H1 (cell line): Measurements from ENCODE around the gene NUP210. TPM values are rescaled to one million over a fixed set of nuclear protein-coding genes. Genes with fewer than 3 reads are reported as not detected.

Source experiments
- CTCF ChIA-PET: fragments of 300-600 bp; sonication (Branson Sonifier 250); formaldehyde crosslinking; loops from one replicate; lab custom pipeline; 2021; ENCODE audit not compliant: partially characterized antibody; lab: Charles Lee
- POLR2A ChIA-PET: fragments of 300-600 bp; sonication (Branson Sonifier 250); formaldehyde crosslinking; loops from one replicate; lab custom pipeline; 2021; ENCODE audit warnings: inconsistent platforms; ENCODE audit not compliant: partially characterized antibody; lab: Charles Lee
- DNase-seq, 2 experiments: peaks; one replicate each; pipeline versions ENCODE4 v3.0.0 to v3.0.0-alpha.2; 2010 to 2022; ENCODE audit warnings: low spot score in 2 of 2, low read depth in 1 of 2, mixed read lengths in 1 of 2
- FAIRE-seq: peaks from 2 replicates; lab custom pipeline; 2011; peaks lifted over from hg19 to GRCh38; lab: Jason Lieb, UNC
- H2AFZ ChIP-seq: 2 replicates; pipeline ENCODE4 v1.8.1; 2012; ENCODE audit warnings: low read length, inconsistent platforms
- H2AK5ac ChIP-seq: 2 replicates; pipeline ENCODE4 v1.6.1; 2013; ENCODE audit warnings: low read depth, low read length
- H2BK120ac ChIP-seq: replicated peaks from 2 replicates; pipeline ENCODE3; 2013; ENCODE audit warnings: low read depth, low read length, inconsistent platforms
- H2BK12ac ChIP-seq: 2 replicates; pipeline ENCODE4 v1.6.1; 2013; ENCODE audit warnings: low read depth, low read length
- H2BK15ac ChIP-seq: 2 replicates; pipeline ENCODE4 v1.6.1; 2013; ENCODE audit warnings: low read length
- H2BK20ac ChIP-seq: 2 replicates; pipeline ENCODE4 v1.6.1; 2013; ENCODE audit warnings: low read length
- H2BK5ac ChIP-seq: 2 replicates; pipeline ENCODE4 v1.6.1; 2013; ENCODE audit warnings: low read depth, low read length
- H3K14ac ChIP-seq: 2 replicates; pipeline ENCODE4 v1.6.1; 2013; ENCODE audit warnings: inconsistent platforms; ENCODE audit not compliant: insufficient read length
- H3K18ac ChIP-seq: 2 replicates; pipeline ENCODE4 v1.6.1; 2013; ENCODE audit warnings: low read length; ENCODE audit errors: extremely low read depth
- H3K23ac ChIP-seq: 2 replicates; pipeline ENCODE4 v1.6.1; 2013; ENCODE audit warnings: inconsistent platforms; ENCODE audit not compliant: insufficient read length
- H3K23me2 ChIP-seq: 2 replicates; pipeline ENCODE4 v1.6.1; 2013; ENCODE audit warnings: low read depth, low read length
- H3K27ac ChIP-seq: 2 replicates; pipeline ENCODE4 v1.6.1; 2011; ENCODE audit warnings: low read depth, low read length, inconsistent platforms
- H3K27me3 ChIP-seq, 4 experiments: replicated peaks in 1 of 4; 1 replicate in 1 of 4; 2 replicates in 3 of 4; pipeline versions ENCODE4 v1.6.1 to v1.8.1; 2011 to 2013; ENCODE audit warnings: low read length in 3 of 4, mild to moderate bottlenecking in 3 of 4, inconsistent platforms in 2 of 4, mixed read lengths in 2 of 4, moderate library complexity in 1 of 4; ENCODE audit not compliant: control insufficient read depth in 3 of 4, insufficient read depth in 3 of 4; ENCODE audit errors: extremely low read depth in 1 of 4
- H3K36me3 ChIP-seq, 4 experiments: 2 replicates each; pipeline versions ENCODE4 v1.6.1 to v1.8.1; 2011 to 2013; ENCODE audit warnings: mild to moderate bottlenecking in 4 of 4, low read length in 3 of 4, moderate library complexity in 2 of 4, control low read depth in 1 of 4, inconsistent platforms in 1 of 4; ENCODE audit not compliant: insufficient read depth in 4 of 4, control insufficient read depth in 2 of 4
- H3K4ac ChIP-seq: replicated peaks from 2 replicates; pipeline ENCODE3; 2013; ENCODE audit warnings: low read length, low read depth, mixed read lengths, inconsistent platforms; ENCODE audit not compliant: insufficient read length
- H3K4me1 ChIP-seq, 4 experiments: replicated peaks in 1 of 4; 1 replicate in 1 of 4; 2 replicates in 3 of 4; pipeline versions ENCODE4 v1.6.1 to v1.8.1; 2011 to 2013; ENCODE audit warnings: low read length in 3 of 4, inconsistent platforms in 2 of 4, mixed read lengths in 1 of 4; ENCODE audit not compliant: insufficient read depth in 4 of 4, control insufficient read depth in 3 of 4
- H3K4me2 ChIP-seq, 2 experiments: 2 replicates each; pipeline versions ENCODE4 v1.6.1 to v1.8.1; 2011 to 2013; ENCODE audit warnings: low read depth in 2 of 2, low read length in 2 of 2, control low read depth in 1 of 2, inconsistent platforms in 1 of 2, mild to moderate bottlenecking in 1 of 2; ENCODE audit not compliant: insufficient read depth in 1 of 2
- H3K4me3 ChIP-seq, 4 experiments: fragments of 200-600, 300-600 bp in 1 of 4; sonication (generic), shearing (Covaris generic), sonication (Bioruptor Twin) in 1 of 4; 2 replicates each; pipeline versions ENCODE4 v1.5.1 to v1.8.1; 2011 to 2016; ENCODE audit warnings: low read length in 4 of 4, low read depth in 3 of 4, control low read depth in 2 of 4, inconsistent platforms in 2 of 4, mild to moderate bottlenecking in 2 of 4, mixed read lengths in 1 of 4, moderate library complexity in 1 of 4; ENCODE audit not compliant: insufficient read depth in 2 of 4; ENCODE audit errors: extremely low read depth in 1 of 4
- H3K56ac ChIP-seq: replicated peaks from 2 replicates; pipeline ENCODE3; 2013; ENCODE audit warnings: low read depth, mild to moderate bottlenecking, mixed read lengths, low read length, inconsistent platforms; ENCODE audit not compliant: insufficient read length
- H3K79me1 ChIP-seq: 2 replicates; pipeline ENCODE4 v1.6.1; 2013; ENCODE audit warnings: low read depth, low read length, control low read depth
- H3K79me2 ChIP-seq, 2 experiments: 2 replicates each; pipeline versions ENCODE4 v1.6.1 to v1.8.1; 2012 to 2013; ENCODE audit warnings: low read length in 2 of 2, mild to moderate bottlenecking in 2 of 2, inconsistent platforms in 1 of 2; ENCODE audit not compliant: insufficient read depth in 2 of 2, control insufficient read depth in 1 of 2
- H3K9ac ChIP-seq, 4 experiments: replicated peaks in 1 of 4; 1 replicate in 1 of 4; 2 replicates in 3 of 4; pipeline versions ENCODE4 v1.6.1 to v1.8.1; 2011 to 2013; ENCODE audit warnings: low read depth in 3 of 4, low read length in 3 of 4, control low read depth in 2 of 4, mild to moderate bottlenecking in 2 of 4, moderate library complexity in 2 of 4, inconsistent platforms in 1 of 4; ENCODE audit errors: extremely low read depth in 1 of 4
- H3K9me3 ChIP-seq, 2 experiments: 2 replicates each; pipeline versions ENCODE4 v1.6.1 to v1.8.1; 2012 to 2013; ENCODE audit warnings: mild to moderate bottlenecking in 2 of 2, moderate library complexity in 2 of 2, control low read depth in 1 of 2, inconsistent platforms in 1 of 2, low read depth in 1 of 2, low read length in 1 of 2, mixed read lengths in 1 of 2; ENCODE audit not compliant: insufficient read depth in 2 of 2
- H4K20me1 ChIP-seq, 2 experiments: replicated peaks in 1 of 2; 2 replicates each; pipeline versions ENCODE3 to v1.8.1; 2011 to 2013; ENCODE audit warnings: inconsistent platforms in 2 of 2, low read length in 2 of 2, mild to moderate bottlenecking in 1 of 2; ENCODE audit not compliant: insufficient read depth in 2 of 2, control insufficient read depth in 1 of 2
- H4K5ac ChIP-seq: 2 replicates; pipeline ENCODE4 v1.6.1; 2013; ENCODE audit warnings: low read length, low read depth, mixed read lengths, inconsistent platforms; ENCODE audit not compliant: insufficient read length
- H4K8ac ChIP-seq: 2 replicates; pipeline ENCODE4 v1.8.0; 2013; ENCODE audit warnings: mild to moderate bottlenecking, moderate library complexity, low read length, inconsistent platforms; ENCODE audit not compliant: insufficient read depth; ENCODE audit errors: extremely low read depth
- H4K91ac ChIP-seq: replicated peaks from 2 replicates; pipeline ENCODE3; 2013; ENCODE audit warnings: low read length, mixed read lengths, inconsistent platforms; ENCODE audit not compliant: insufficient read length
- ASH2L ChIP-seq: fragments of 200-600, 300-600 bp; sonication (generic); IDR thresholded peaks from one replicate; pipeline ENCODE4 v1.7.1; 2017; ENCODE audit warnings: low read length
- GTF2F1 ChIP-seq: IDR thresholded peaks from 2 replicates; pipeline ENCODE4 v1.6.1; 2012; ENCODE audit warnings: low read depth, low read length, improper control_type of control experiment, borderline replicate concordance
- MAFK ChIP-seq: IDR thresholded peaks from 2 replicates; pipeline ENCODE4 v1.6.1; 2012; ENCODE audit warnings: low read depth, mild to moderate bottlenecking, improper control_type of control experiment, low read length
- NRF1 ChIP-seq: IDR thresholded peaks from 2 replicates; pipeline ENCODE4 v1.6.1; 2011; ENCODE audit warnings: mild to moderate bottlenecking, low read depth, low read length, improper control_type of control experiment
- PHF8 ChIP-seq: fragments of 200-600 bp; sonication (generic); conservative IDR thresholded peaks from 2 replicates; pipeline ENCODE4 v1.7.1; 2012; ENCODE audit warnings: low read depth, mild to moderate bottlenecking, inconsistent platforms, low read length, moderate library complexity
- SUZ12 ChIP-seq: fragments of 200-600 bp; sonication (generic); IDR thresholded peaks from 2 replicates; pipeline ENCODE4 v1.6.1; 2012; ENCODE audit warnings: mild to moderate bottlenecking, inconsistent platforms, low read length, moderate library complexity, mixed read lengths
- TAF7 ChIP-seq: optimal IDR thresholded peaks from 2 replicates; pipeline ENCODE3; 2011; ENCODE audit warnings: low read depth, mild to moderate bottlenecking, inconsistent platforms, low read length, moderate library complexity, borderline replicate concordance
- WGBS, 2 experiments: shearing (Covaris generic) in 1 of 2; methylation state at CpG; one replicate each; pipeline versions ENCODE4 v1.1.6 to v1.1.7; 2013 to 2015; ENCODE audit warnings: low lambda C conversion rate in 2 of 2, mixed read lengths in 2 of 2, inconsistent platforms in 1 of 2, low coverage in 1 of 2, missing lambda C conversion rate in 1 of 2; ENCODE audit not compliant: insufficient replicate concordance in 2 of 2, insufficient coverage in 1 of 2, insufficient read length in 1 of 2; ENCODE audit errors: extremely low coverage in 1 of 2, missing lambda C conversion rate in 1 of 2; 5-methylcytosine and 5-hydroxymethylcytosine counted together
- polyA plus RNA-seq, 7 experiments: library from polyadenylated mRNA; depleted of rRNA in 3 of 7; stranded (reverse) in 5 of 7; unstranded in 2 of 7; fragments of >200 nt in 5 of 7; fragments of 200-250 nt in 2 of 7; gene quantifications; 1 replicate in 5 of 7; 2 replicates in 1 of 7; 4 replicates in 1 of 7; pipeline versions ENCODE4 v1.2.1 to v1.2.3, GENCODE V29; 2011 to 2013; ENCODE audit warnings: missing spikeins in 2 of 7, mixed read lengths in 2 of 7
- total RNA-seq: library from RNA; stranded (reverse); fragmentation: NEBNext Ultra II Directional; extraction: Animal tissue kit (Norgen Biotek cat#: 25700); gene quantifications from 2 replicates; pipeline ENCODE4 v1.2.1, GENCODE V29; 2021

Gene NUP210
- total and polyA plus RNA-seq, 2 of the 8 experiments (the other 6 are each of a cell fraction or from before 2014, with no cell fraction given), result 51.0 to 53.7 TPM

GRCh38 chr3:13344663-13345062, 75.5 kb downstream of the NUP210 start:
- Histone ChIP-seq H3K79me2 (no peaks in the 10 kb centered on the region), H3K23ac (no peak overlapping the region), H4K20me1 (no peaks in the 10 kb centered on the region), H2BK12ac (peak overlapping the region; percentile 93; the same call in 1 of the 2 replicates), H3K9me3 (no peaks in the 10 kb centered on the region), H2BK20ac (no peak overlapping the region), H4K5ac (no peak overlapping the region), H2BK15ac (peak overlapping the region; percentile 90; the same call in 1 of the 2 replicates), H2AK5ac (peak overlapping the region; percentile 70; the same call in 1 of the 2 replicates), H3K23me2 (no peaks in the 10 kb centered on the region), H3K36me3 (peaks cover 0 to 16% (median 5%) of the 10 kb centered on the region in 4 experiments; a peak in 5 of 8 replicates), H3K79me1 (no peaks in the 10 kb centered on the region; the same call in 1 of the 2 replicates), H3K27me3 (no peaks in the 10 kb centered on the region), H2AFZ (no peak overlapping the region), H3K27ac (no peak overlapping the region), H2BK5ac (peak overlapping the region; percentile 85), H3K4ac (peak overlapping the region; percentile 94), H2BK120ac (peak overlapping the region; percentile 48), H4K91ac (peak overlapping the region; percentile 86), H3K9ac (no peak overlapping the region), H3K56ac (no peak overlapping the region), H3K4me2 (no peak overlapping the region; a peak in 1 of 4 replicates), H3K4me1 (peaks cover 23 to 47% (median 36%) of the 10 kb centered on the region in 4 experiments), H3K14ac (no peak overlapping the region), H3K18ac (peak overlapping the region; percentile 52; the same call in 1 of the 2 replicates), H4K8ac (no peak overlapping the region), H3K4me3 (no peak overlapping the region)
- no peak for DNase-seq
- no peak for FAIRE-seq
- ChIA-PET CTCF (interaction anchor here (0.7 to 12.6 kb wide), 22 partner anchors 10 to 317 kb away, joined by 3 to 99 read pairs (median 6); no protein-coding TSS in a partner anchor), POLR2A (interaction anchor here (0.9 to 1.8 kb wide), 2 partner anchors 10 to 13 kb away, joined by 3 to 5 read pairs; no protein-coding TSS in a partner anchor)
- TF ChIP-seq TAF7, result no peak
- TF ChIP-seq ASH2L, result no peak
- no peak for TF ChIP-seq SUZ12
- no peak for TF ChIP-seq GTF2F1
- no peak for TF ChIP-seq NRF1
- no peak for TF ChIP-seq PHF8
- TF ChIP-seq MAFK, result no peak
- 92% methylated on average over 9 of the region's 9 CpGs; no CpG with 5 or more reads in 1 of the 2 experiments for WGBS, 2 experiments
